A549 (cell line): ENCODE results near the gene SERPINI1. TPM values are rescaled to one million over a fixed set of nuclear protein-coding genes. Genes with fewer than 3 reads are reported as not detected.

Experiments used
- ATAC-seq, 2 experiments: fragments of 200-7000 bp in 1 of 2; fragments of >200 bp in 1 of 2; cut with Nextera tagmentation in 1 of 2; cut with Tn5 transposase in 1 of 2; 3 replicates each; pipeline versions ENCODE4 v1.8.0 to v1.9.1; 2018 to 2020; ENCODE audit warnings: mild to moderate bottlenecking in 1 of 2, moderate library complexity in 1 of 2
- CTCF ChIA-PET: fragments of 300-600 bp; sonication (Branson Sonifier 250); formaldehyde crosslinking; extraction: SDS; loops from one replicate; lab custom pipeline; 2021; ENCODE audit warnings: antibody characterized with exemption, inconsistent platforms; lab: Yijun Ruan, JAX
- POLR2A ChIA-PET: fragments of 350-600 bp; formaldehyde crosslinking; extraction: SDS; loops from one replicate; lab custom pipeline; 2021; ENCODE audit warnings: antibody characterized with exemption, inconsistent platforms; lab: Yijun Ruan, JAX
- DNase-seq, 2 experiments: peaks; one replicate each; pipeline versions ENCODE4 v3.0.0 to v3.0.0-alpha.2; 2011 to 2016; ENCODE audit warnings: low read depth in 1 of 2, low spot score in 1 of 2
- FAIRE-seq: peaks from 2 replicates; lab custom pipeline; 2011; peaks lifted over from hg19 to GRCh38; lab: Jason Lieb, UNC
- H3K27ac ChIP-seq, 2 experiments: fragments of >200 bp; sonication (Bioruptor Twin); formaldehyde crosslinking; 3 replicates each; pipeline ENCODE4 v1.5.1; 2016 to 2017
- H3K4me1 ChIP-seq: fragments of >200 bp; sonication (Bioruptor Twin); formaldehyde crosslinking; 3 replicates; pipeline ENCODE4 v1.6.1; 2016
- H3K4me2 ChIP-seq: fragments of >200 bp; sonication (Bioruptor Twin); formaldehyde crosslinking; 3 replicates; pipeline ENCODE4 v1.6.1; 2016
- H3K4me3 ChIP-seq: fragments of >200 bp; sonication (Bioruptor Twin); formaldehyde crosslinking; 3 replicates; pipeline ENCODE4 v1.5.1; 2016
- H3K9me3 ChIP-seq: fragments of >200 bp; sonication (Bioruptor Twin); formaldehyde crosslinking; 3 replicates; pipeline ENCODE4 v1.6.1; 2016
- CBX2 ChIP-seq: fragments of 200-600 bp; sonication (generic); IDR thresholded peaks from 2 replicates; pipeline ENCODE4 v1.6.1; 2016; ENCODE audit warnings: low read depth, mild to moderate bottlenecking, borderline replicate concordance
- CEBPB ChIP-seq, 2 experiments: fragments of >200 bp in 1 of 2; sonication (Bioruptor Twin) in 1 of 2; formaldehyde crosslinking in 1 of 2; IDR thresholded peaks; 2 replicates each; pipeline ENCODE4 v1.6.1; 2012 to 2016
- CHD4 ChIP-seq: fragments of 200-600 bp; sonication (generic); IDR thresholded peaks from 2 replicates; pipeline ENCODE4 v1.6.1; 2016; ENCODE audit warnings: antibody characterized with exemption, mild to moderate bottlenecking, borderline replicate concordance
- ESRRA ChIP-seq: fragments of 150-350 bp; IDR thresholded peaks from 2 replicates; pipeline ENCODE4 v1.6.1; 2014; ENCODE audit warnings: mild to moderate bottlenecking, low read length, borderline replicate concordance
- FOSB ChIP-seq: fragments of 250-450 bp; sonication (Bioruptor Pico); IDR thresholded peaks from 2 replicates; pipeline ENCODE4 v1.5.0; 2020; ENCODE audit warnings: mild to moderate bottlenecking, moderate library complexity
- FOSL2 ChIP-seq, 2 experiments: fragments of 450-650 bp in 1 of 2; fragments of >200 bp in 1 of 2; sonication (Bioruptor Twin) in 1 of 2; formaldehyde crosslinking; IDR thresholded peaks; 2 replicates each; pipeline versions ENCODE4 v1.5.0 to v1.6.1; 2016 to 2020; ENCODE audit warnings: mild to moderate bottlenecking in 1 of 2, moderate library complexity in 1 of 2
- FOXS1 ChIP-seq: fragments of 250-450 bp; sonication (Bioruptor Pico); IDR thresholded peaks from 2 replicates; pipeline ENCODE4 v1.5.0; 2020; ENCODE audit warnings: mild to moderate bottlenecking, moderate library complexity
- GATA3 ChIP-seq: IDR thresholded peaks from 2 replicates; pipeline ENCODE4 v1.6.1; 2012; ENCODE audit warnings: borderline replicate concordance
- HEYL ChIP-seq: fragments of 250-450 bp; sonication (Bioruptor Pico); IDR thresholded peaks from 2 replicates; pipeline ENCODE4 v1.8.0; 2021; ENCODE audit warnings: mild to moderate bottlenecking, moderate library complexity
- HOXA7 ChIP-seq: fragments of 250-450 bp; sonication (Bioruptor Pico); IDR thresholded peaks from 2 replicates; pipeline ENCODE4 v1.5.0; 2020; ENCODE audit warnings: mild to moderate bottlenecking, moderate library complexity
- HOXB5 ChIP-seq: fragments of 250-450 bp; sonication (Bioruptor Pico); IDR thresholded peaks from 2 replicates; pipeline ENCODE4 v1.5.0; 2020; ENCODE audit warnings: mild to moderate bottlenecking, moderate library complexity
- JUN ChIP-seq, 2 experiments: fragments of >200 bp; sonication (Bioruptor Twin); formaldehyde crosslinking; IDR thresholded peaks; 2 replicates in 1 of 2; 3 replicates in 1 of 2; pipeline ENCODE4 v1.6.1; 2016 to 2017
- JUNB ChIP-seq: fragments of >200 bp; sonication (Bioruptor Twin); formaldehyde crosslinking; IDR thresholded peaks from 2 replicates; pipeline ENCODE4 v1.6.1; 2016
- KDM1A ChIP-seq: fragments of 200-600 bp; sonication (generic); IDR thresholded peaks from 2 replicates; pipeline ENCODE4 v1.6.1; 2016; ENCODE audit warnings: low read depth, mild to moderate bottlenecking
- KDM5A ChIP-seq: fragments of 200-600 bp; sonication (generic); IDR thresholded peaks from 2 replicates; pipeline ENCODE4 v1.6.1; 2016; ENCODE audit warnings: antibody characterized with exemption, mild to moderate bottlenecking
- MAFK ChIP-seq: fragments of 450-650 bp; IDR thresholded peaks from 2 replicates; pipeline ENCODE4 v1.6.1; 2014; ENCODE audit not compliant: partially characterized antibody
- MAZ ChIP-seq: fragments of 150-350 bp; IDR thresholded peaks from 2 replicates; pipeline ENCODE4 v1.6.1; 2014; ENCODE audit warnings: antibody characterized with exemption, low read depth, low read length, borderline replicate concordance
- MYC ChIP-seq: IDR thresholded peaks from 2 replicates; pipeline ENCODE4 v1.6.1; 2012; ENCODE audit warnings: mild to moderate bottlenecking, inconsistent platforms, low read length, improper control_type of control experiment, borderline replicate concordance
- NFE2L2 ChIP-seq: fragments of 150-350 bp; conservative IDR thresholded peaks from 2 replicates; pipeline ENCODE4 v1.6.1; 2014; ENCODE audit warnings: low read length
- NPAS2 ChIP-seq: fragments of 250-450 bp; sonication (Bioruptor Pico); IDR thresholded peaks from 2 replicates; pipeline ENCODE4 v1.8.0; 2022; ENCODE audit warnings: mild to moderate bottlenecking, moderate library complexity, borderline replicate concordance
- NR3C1 ChIP-seq: fragments of >200 bp; sonication (Bioruptor Twin); formaldehyde crosslinking; IDR thresholded peaks from 3 replicates; pipeline ENCODE4 v1.6.1; 2017
- POLR2AphosphoS2 ChIP-seq: conservative IDR thresholded peaks from 2 replicates; pipeline ENCODE4 v1.6.1; 2012; ENCODE audit warnings: low read length, improper control_type of control experiment, inconsistent platforms
- RARB ChIP-seq: fragments of 250-450 bp; sonication (Bioruptor Pico); IDR thresholded peaks from 2 replicates; pipeline ENCODE4 v1.8.0; 2021; ENCODE audit warnings: mild to moderate bottlenecking, moderate library complexity
- SMC3 ChIP-seq: fragments of >200 bp; sonication (Bioruptor Twin); formaldehyde crosslinking; IDR thresholded peaks from 3 replicates; pipeline ENCODE4 v1.6.1; 2018; ENCODE audit warnings: inconsistent platforms
- TFCP2L1 ChIP-seq: fragments of 250-450 bp; sonication (Bioruptor Pico); IDR thresholded peaks from 2 replicates; pipeline ENCODE4 v1.5.0; 2021; ENCODE audit warnings: mild to moderate bottlenecking
- TP53 ChIP-seq: fragments of 250-450 bp; sonication (Bioruptor Pico); IDR thresholded peaks from 2 replicates; pipeline ENCODE4 v1.5.0; 2021; ENCODE audit warnings: mild to moderate bottlenecking, moderate library complexity
- ZSCAN20 ChIP-seq: fragments of 250-450 bp; sonication (Bioruptor Pico); IDR thresholded peaks from 2 replicates; pipeline ENCODE4 v1.8.0; 2022; ENCODE audit warnings: mild to moderate bottlenecking, moderate library complexity
- WGBS: methylation state at CpG from one replicate; pipeline ENCODE4 v1.1.6; 2017; ENCODE audit errors: missing lambda C conversion rate; 5-methylcytosine and 5-hydroxymethylcytosine counted together
- polyA plus RNA-seq, 4 experiments: library from polyadenylated mRNA; depleted of rRNA in 3 of 4; stranded (reverse); fragments of >200 nt; fragmentation: RNase III in 1 of 4; extraction: RNeasy Plus Mini Kit Qiagen cat#74134 plus additional on column Dnase treatment in 1 of 4; gene quantifications; 2 replicates in 3 of 4; 3 replicates in 1 of 4; pipeline ENCODE4 v1.2.3, GENCODE V29; 2011 to 2017
- TF ChIP-seq, protein P1 (sequence below): IDR thresholded peaks from 2 replicates; pipeline ENCODE4 v1.6.1; 2012
- TF ChIP-seq, protein P2 (sequence below): fragments of >200 bp; sonication (Bioruptor Twin); formaldehyde crosslinking; IDR thresholded peaks from 3 replicates; pipeline ENCODE4 v1.6.1; 2016
- TF ChIP-seq, protein P3 (sequence below): fragments of >200 bp; sonication (Bioruptor Twin); formaldehyde crosslinking; IDR thresholded peaks from 2 replicates; pipeline ENCODE4 v1.6.1; 2016
- TF ChIP-seq, protein P4 (sequence below): fragments of 250-450 bp; sonication (Bioruptor Pico); IDR thresholded peaks from 2 replicates; pipeline ENCODE4 v1.5.0; 2020; ENCODE audit warnings: low read depth, mild to moderate bottlenecking, moderate library complexity

SERPINI1 gene
- polyA plus RNA-seq, 2 of the 4 experiments (the other 2 are of a cell fraction), result 6.5 to 10.2 TPM

DNA sequence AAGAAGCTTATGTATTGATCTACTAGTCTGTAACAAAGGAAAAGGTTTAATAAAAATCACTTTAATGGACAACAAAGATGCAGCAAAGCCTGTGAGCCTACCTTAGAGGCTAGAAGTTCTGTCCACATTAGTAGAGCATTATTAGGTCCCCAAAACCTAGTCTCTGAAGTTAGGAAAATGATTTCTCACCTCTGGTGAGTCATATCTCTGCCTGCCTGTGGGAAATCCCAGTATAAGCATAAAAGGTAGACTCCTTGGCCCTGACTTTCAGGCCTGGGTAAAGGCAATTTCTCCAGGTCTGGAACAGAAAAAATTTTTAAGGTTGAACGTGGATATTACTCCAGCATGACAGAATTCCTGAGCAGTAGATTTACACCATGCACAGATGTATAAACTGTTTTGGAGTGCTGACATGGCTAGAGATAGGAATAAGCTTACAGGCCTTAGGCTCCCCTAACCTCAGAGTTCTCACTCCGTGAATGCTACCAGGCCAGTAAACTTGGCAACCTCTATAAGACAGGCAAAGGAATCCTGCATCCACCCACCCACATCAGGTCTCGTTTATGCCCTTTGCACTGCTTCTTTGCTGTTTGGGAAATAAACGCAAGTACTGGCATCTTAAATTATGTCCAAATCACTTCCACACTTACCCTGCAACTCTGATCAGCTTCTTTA lies 104.1 kb downstream of the SERPINI1 start:
- peaks cover 6% of the 10 kb centered on the region; the same call in 1 of the 3 replicates for H3K4me1 ChIP-seq
- DNase-seq (no peak), FAIRE-seq (no peak), ATAC-seq (no peak)
- 48% methylated on average over 4 of the region's 4 CpGs for WGBS
- TF ChIP-seq JUNB (no peak), GATA3 (no peak), MAZ (no peak), HOXA7 (CRISPR knock-in tag) (no peak), CEBPB (IDR thresholded peaks at IDR 0.05) (no peak), HEYL (CRISPR knock-in tag) (no peak), CHD4 (no peak), HOXB5 (no peak), MYC (no peak), FOSB (CRISPR knock-in tag) (no peak)
- TF ChIP-seq, protein P1, sequence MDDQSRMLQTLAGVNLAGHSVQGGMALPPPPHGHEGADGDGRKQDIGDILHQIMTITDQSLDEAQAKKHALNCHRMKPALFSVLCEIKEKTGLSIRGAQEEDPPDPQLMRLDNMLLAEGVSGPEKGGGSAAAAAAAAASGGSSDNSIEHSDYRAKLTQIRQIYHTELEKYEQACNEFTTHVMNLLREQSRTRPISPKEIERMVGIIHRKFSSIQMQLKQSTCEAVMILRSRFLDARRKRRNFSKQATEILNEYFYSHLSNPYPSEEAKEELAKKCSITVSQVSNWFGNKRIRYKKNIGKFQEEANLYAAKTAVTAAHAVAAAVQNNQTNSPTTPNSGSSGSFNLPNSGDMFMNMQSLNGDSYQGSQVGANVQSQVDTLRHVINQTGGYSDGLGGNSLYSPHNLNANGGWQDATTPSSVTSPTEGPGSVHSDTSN, result no peak
- TF ChIP-seq, protein P2, sequence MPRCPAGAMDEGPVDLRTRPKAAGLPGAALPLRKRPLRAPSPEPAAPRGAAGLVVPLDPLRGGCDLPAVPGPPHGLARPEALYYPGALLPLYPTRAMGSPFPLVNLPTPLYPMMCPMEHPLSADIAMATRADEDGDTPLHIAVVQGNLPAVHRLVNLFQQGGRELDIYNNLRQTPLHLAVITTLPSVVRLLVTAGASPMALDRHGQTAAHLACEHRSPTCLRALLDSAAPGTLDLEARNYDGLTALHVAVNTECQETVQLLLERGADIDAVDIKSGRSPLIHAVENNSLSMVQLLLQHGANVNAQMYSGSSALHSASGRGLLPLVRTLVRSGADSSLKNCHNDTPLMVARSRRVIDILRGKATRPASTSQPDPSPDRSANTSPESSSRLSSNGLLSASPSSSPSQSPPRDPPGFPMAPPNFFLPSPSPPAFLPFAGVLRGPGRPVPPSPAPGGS, result no peak
- no peak overlapping the region for H3K4me3 ChIP-seq
- H3K27ac ChIP-seq, result no peak overlapping the region
- no peaks in the 10 kb centered on the region for H3K9me3 ChIP-seq
- POLR2A ChIA-PET, result no interaction called here
- no peak overlapping the region for H3K4me2 ChIP-seq
- CTCF ChIA-PET, result interaction anchor here (1.3 kb wide), 1 partner anchor 43 kb away, joined by 5 read pairs; no protein-coding TSS in a partner anchor

DNA sequence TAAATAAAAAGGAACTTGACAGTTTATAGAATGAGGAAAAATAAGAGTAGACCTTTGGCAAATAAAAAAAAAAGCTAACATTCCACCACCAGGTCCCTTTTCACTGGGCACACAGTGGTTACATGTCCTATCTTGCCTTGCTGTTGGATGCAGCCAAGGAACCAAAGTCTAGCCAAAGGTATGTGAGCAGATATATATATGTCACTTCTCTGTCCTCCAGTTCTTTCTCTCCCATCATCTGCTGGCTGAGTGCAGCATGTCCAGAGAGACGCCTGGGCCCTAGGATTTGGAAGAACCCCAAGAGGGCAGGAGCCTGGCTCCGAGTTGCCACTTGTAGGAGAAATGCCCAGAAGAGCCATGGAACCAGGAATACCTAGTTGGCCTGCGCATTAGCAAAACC lies 104.7 kb downstream of the SERPINI1 start:
- no peak for FAIRE-seq
- H3K9me3 ChIP-seq, result no peaks in the 10 kb centered on the region
- no peak for TF ChIP-seq ZSCAN20
- TF ChIP-seq MAZ, result no peak
- TF ChIP-seq NR3C1, result no peak
- no peak for TF ChIP-seq SMC3
- TF ChIP-seq KDM5A, result no peak
- TF ChIP-seq NFE2L2, result no peak
- no peak for TF ChIP-seq KDM1A
- TF ChIP-seq MAFK, result no peak
- TF ChIP-seq, protein P3, sequence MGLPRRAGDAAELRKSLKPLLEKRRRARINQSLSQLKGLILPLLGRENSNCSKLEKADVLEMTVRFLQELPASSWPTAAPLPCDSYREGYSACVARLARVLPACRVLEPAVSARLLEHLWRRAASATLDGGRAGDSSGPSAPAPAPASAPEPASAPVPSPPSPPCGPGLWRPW, result no peak
- TF ChIP-seq RARB (CRISPR knock-in tag), result no peak
- TF ChIP-seq, all 56 proteins: peak for 0
- Histone ChIP-seq H3K27ac (no peak overlapping the region), H3K4me2 (no peak overlapping the region), H3K4me1 (peaks cover 6% of the 10 kb centered on the region; the same call in 1 of the 3 replicates), H3K4me3 (no peak overlapping the region)
- 60% methylated on average over 3 of the region's 3 CpGs for WGBS
- no peak for ATAC-seq
- CTCF ChIA-PET, result interaction anchor here (1.3 kb wide), 1 partner anchor 42 kb away, joined by 5 read pairs; no protein-coding TSS in a partner anchor
- POLR2A ChIA-PET, result no interaction called here
- no peak for DNase-seq

DNA sequence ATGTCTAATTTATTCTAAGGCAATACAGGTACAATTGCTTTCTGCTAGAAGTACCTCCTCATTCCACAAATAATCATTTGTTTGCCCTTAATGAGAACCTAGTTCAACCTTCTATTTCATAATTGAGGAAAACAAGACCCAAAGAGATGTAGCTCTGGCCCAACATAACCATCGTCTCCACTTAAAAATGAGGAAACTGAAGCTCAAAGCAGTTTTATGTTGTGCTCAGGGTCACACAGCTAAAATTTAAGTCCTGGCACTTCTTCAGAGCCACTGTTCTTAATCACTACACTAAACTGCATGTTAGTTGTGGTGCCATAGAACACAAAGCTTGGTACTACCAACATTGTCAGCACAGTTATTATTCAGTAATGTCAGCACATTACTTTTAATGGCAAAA lies 108.0 kb downstream of the SERPINI1 start:
- no peak for FAIRE-seq
- H3K4me2 ChIP-seq, result no peak overlapping the region
- H3K27ac ChIP-seq, result no peak overlapping the region
- CTCF ChIA-PET, result no interaction called here
- POLR2A ChIA-PET, result no interaction called here
- WGBS, result 90% methylated on average over 1 of the region's 1 CpG
- no peak for DNase-seq
- no peaks in the 10 kb centered on the region for H3K9me3 ChIP-seq
- peaks cover 6% of the 10 kb centered on the region; the same call in 1 of the 3 replicates for H3K4me1 ChIP-seq
- H3K4me3 ChIP-seq, result no peak overlapping the region
- no peak for ATAC-seq
- TF ChIP-seq, protein P3, result no peak
- TF ChIP-seq GATA3 (no peak), JUN (IDR thresholded peaks at IDR 0.05) (no peak), CBX2 (no peak), ESRRA (no peak), NFE2L2 (no peak), FOXS1 (CRISPR knock-in tag) (no peak), TP53 (CRISPR knock-in tag) (no peak), TFCP2L1 (CRISPR knock-in tag) (no peak), POLR2AphosphoS2 (no peak), NPAS2 (CRISPR knock-in tag) (no peak), FOSL2 (IDR thresholded peaks at IDR 0.05) (no peak), FOSL2 (CRISPR knock-in tag; IDR thresholded peaks at IDR 0.05) (no peak)
- TF ChIP-seq, protein P1, result no peak
- TF ChIP-seq, protein P4, sequence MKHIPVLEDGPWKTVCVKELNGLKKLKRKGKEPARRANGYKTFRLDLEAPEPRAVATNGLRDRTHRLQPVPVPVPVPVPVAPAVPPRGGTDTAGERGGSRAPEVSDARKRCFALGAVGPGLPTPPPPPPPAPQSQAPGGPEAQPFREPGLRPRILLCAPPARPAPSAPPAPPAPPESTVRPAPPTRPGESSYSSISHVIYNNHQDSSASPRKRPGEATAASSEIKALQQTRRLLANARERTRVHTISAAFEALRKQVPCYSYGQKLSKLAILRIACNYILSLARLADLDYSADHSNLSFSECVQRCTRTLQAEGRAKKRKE (CRISPR knock-in tag), result no peak
